ENCODE measurements around the gene NUP37. TPM values are rescaled to one million over a fixed set of nuclear protein-coding genes. Genes with fewer than 3 reads are reported as not detected.

Gene NUP37
- total and polyA plus RNA-seq, 2 donors (not counting 1 experiment from before 2014, with no cell fraction given) = 19.1 to 22.2 TPM

- 5% methylated on average over 4 of the region's 9 CpGs for WGBS (ENCODE audit: insufficient coverage)
- peak; percentile 8 for ATAC-seq (ENCODE audit: low read depth)
- H3K27ac Mint-ChIP-seq = peak overlapping the region; percentile 96
Observed at GRCh38 chr12:102061096-102061559, 58.8 kb downstream of the NUP37 start.

More at GRCh38 chr12:102061096-102061559, 58.8 kb downstream of the NUP37 start:
- Histone ChIP-seq H3K4me1 (ENCODE audit: control insufficient read depth in 2 of 2, insufficient read depth in 2 of 2, low read length in 2 of 2) (peaks cover 5 to 12% of the 10 kb centered on the region in 2 donors), H3K27me3 (replicated peaks in 1 of 4; ENCODE audit: control extremely low read depth in 1 of 4, control insufficient read depth in 3 of 4, insufficient read depth in 4 of 4, low read length in 3 of 4) (peaks cover 0 to 4% (median 0%) of the 10 kb centered on the region in 4 experiments), H2AFZ (ENCODE audit: insufficient read depth, low read depth, low read length, poor library complexity, severe bottlenecking) (peak overlapping the region; percentile 83), H3K27ac (ENCODE audit: low read length in 2 of 2) (peak overlapping the region; percentile 93 to 96), H4K20me1 (ENCODE audit: control insufficient read depth, insufficient read depth, low read length, poor library complexity, severe bottlenecking) (no peaks in the 10 kb centered on the region), H3K4me3 (ENCODE audit: control extremely low read depth in 1 of 5, extremely low read depth in 1 of 5, insufficient read depth in 1 of 5, low read depth in 2 of 5, low read length in 4 of 5) (peak overlapping the region; percentile 72 to 92 (median 89)), H3K9me3 (ENCODE audit: control extremely low read depth in 1 of 3, control insufficient read depth in 2 of 3, insufficient read depth in 1 of 3, low read length in 2 of 3) (no peaks in the 10 kb centered on the region), H3K4me2 (replicated peaks; ENCODE audit: low read depth, low read length, poor library complexity, severe bottlenecking) (peak overlapping the region; percentile 83), H3K79me2 (ENCODE audit: control insufficient read depth, insufficient read depth, low read length) (peaks cover 48% of the 10 kb centered on the region), H3K9ac (ENCODE audit: low read length) (peak overlapping the region; percentile 85), H3K36me3 (replicated peaks in 1 of 2; ENCODE audit: control extremely low read depth in 1 of 2, control insufficient read depth in 1 of 2, extremely low read depth in 1 of 2, insufficient read depth in 2 of 2, low read length in 1 of 2) (peaks cover 3 to 30% of the 10 kb centered on the region in 2 experiments)
- CTCF ChIA-PET = interaction anchor here (1.4 to 2.3 kb wide), 2 partner anchors 120 to 144 kb away, joined by 3 to 14 read pairs; no protein-coding TSS in a partner anchor
- no peak for TF ChIP-seq CTCF (IDR thresholded peaks at IDR 0.05)
- TF ChIP-seq EZH2 (IDR thresholded peaks at IDR 0.05; ENCODE audit: borderline replicate concordance, insufficient read depth, low read depth, low read length, poor library complexity, severe bottlenecking) = no peak
- peak; percentile 78 for DNase-seq
- intact Hi-C loops (cut with micrococcal nuclease) = loop anchor here (2.0 to 5.0 kb wide), 4 partner anchors 128 to 1871 kb away; partner anchors contain the start of genes ACTR6, CHPT1 and HSP90B1
- H3K9me3 Mint-ChIP-seq (ENCODE audit: insufficient read depth) = no peaks in the 10 kb centered on the region
- H3K4me1 Mint-ChIP-seq = peaks cover 31% of the 10 kb centered on the region
- H3K27me3 Mint-ChIP-seq = no peaks in the 10 kb centered on the region
- peak overlapping the region; percentile 95 for H3K4me3 Mint-ChIP-seq
- POLR2A ChIA-PET = interaction anchor here (0.8 to 1.5 kb wide), 3 partner anchors 37 to 121 kb away, joined by 3 to 4 read pairs (median 3); no protein-coding TSS in a partner anchor
